H9 (cell line): Measurements from ENCODE around the gene AFF1. TPM values are rescaled to one million over a fixed set of nuclear protein-coding genes. Genes with fewer than 3 reads are reported as not detected.

ENCODE experiments used
- DNase-seq: peaks from one replicate; pipeline ENCODE4 v3.0.0-alpha.2; 2017
- H2AFZ ChIP-seq: one replicate; pipeline ENCODE4 v1.6.1; 2013; ENCODE audit warnings: mild to moderate bottlenecking, low read length, control low read depth, moderate library complexity
- H2AK5ac ChIP-seq: 2 replicates; pipeline ENCODE4 v1.6.1; 2013; ENCODE audit warnings: low read length, control low read depth, mixed read lengths; ENCODE audit not compliant: insufficient read length
- H2BK120ac ChIP-seq: one replicate; pipeline ENCODE4 v1.6.1; 2013; ENCODE audit warnings: low read depth, mild to moderate bottlenecking, low read length, control low read depth, inconsistent platforms; ENCODE audit not compliant: poor library complexity, severe bottlenecking
- H2BK12ac ChIP-seq: 2 replicates; pipeline ENCODE4 v1.6.1; 2013; ENCODE audit warnings: low read length, control low read depth, mixed read lengths, low read depth; ENCODE audit not compliant: insufficient read length
- H2BK15ac ChIP-seq: 2 replicates; pipeline ENCODE4 v1.6.1; 2013; ENCODE audit warnings: low read depth, low read length, control low read depth
- H2BK20ac ChIP-seq: one replicate; pipeline ENCODE4 v1.6.1; 2013; ENCODE audit warnings: low read depth, mild to moderate bottlenecking, low read length, control low read depth, inconsistent platforms; ENCODE audit not compliant: poor library complexity, severe bottlenecking
- H2BK5ac ChIP-seq: 2 replicates; pipeline ENCODE4 v1.6.1; 2013; ENCODE audit warnings: low read length, control low read depth, mixed read lengths; ENCODE audit not compliant: insufficient read length
- H3K14ac ChIP-seq: 2 replicates; pipeline ENCODE4 v1.6.1; 2013; ENCODE audit warnings: low read length, control low read depth; ENCODE audit not compliant: insufficient read depth
- H3K18ac ChIP-seq: 2 replicates; pipeline ENCODE4 v1.6.1; 2013; ENCODE audit warnings: low read depth, mild to moderate bottlenecking, mixed read lengths, low read length, control low read depth; ENCODE audit not compliant: insufficient read length
- H3K23ac ChIP-seq: 2 replicates; pipeline ENCODE4 v1.6.1; 2013; ENCODE audit warnings: low read length, control low read depth, mixed read lengths, low read depth; ENCODE audit not compliant: insufficient read length
- H3K23me2 ChIP-seq: 2 replicates; pipeline ENCODE4 v1.6.1; 2013; ENCODE audit warnings: low read depth, mild to moderate bottlenecking, mixed read lengths, low read length, control low read depth; ENCODE audit not compliant: insufficient read length, poor library complexity, severe bottlenecking
- H3K27ac ChIP-seq: 2 replicates; pipeline ENCODE4 v1.5.1; 2013; ENCODE audit warnings: low read length, control low read depth, mixed read lengths, low read depth; ENCODE audit not compliant: insufficient read length
- H3K27me3 ChIP-seq: 2 replicates; pipeline ENCODE4 v1.6.1; 2013; ENCODE audit warnings: low read length, control low read depth, inconsistent platforms; ENCODE audit not compliant: insufficient read depth
- H3K4ac ChIP-seq: 2 replicates; pipeline ENCODE4 v1.6.1; 2013; ENCODE audit warnings: low read depth, mild to moderate bottlenecking, control low read depth, inconsistent platforms, low read length, moderate library complexity
- H3K4me1 ChIP-seq: 2 replicates; pipeline ENCODE4 v1.6.1; 2013; ENCODE audit warnings: low read length, control low read depth, inconsistent platforms; ENCODE audit not compliant: insufficient read depth
- H3K4me2 ChIP-seq: 2 replicates; pipeline ENCODE4 v1.6.1; 2013; ENCODE audit warnings: low read length, control low read depth, mixed read lengths; ENCODE audit not compliant: insufficient read length, insufficient read depth
- H3K56ac ChIP-seq: 2 replicates; pipeline ENCODE4 v1.6.1; 2013; ENCODE audit warnings: low read depth, mild to moderate bottlenecking, mixed read lengths, low read length, control low read depth; ENCODE audit not compliant: insufficient read length
- H3K79me1 ChIP-seq: 2 replicates; pipeline ENCODE4 v1.6.1; 2013; ENCODE audit warnings: low read depth, mild to moderate bottlenecking, moderate library complexity, low read length, control low read depth, inconsistent platforms; ENCODE audit not compliant: insufficient read depth, poor library complexity, severe bottlenecking
- H3K79me2 ChIP-seq: 2 replicates; pipeline ENCODE4 v1.6.1; 2013; ENCODE audit warnings: low read length, control low read depth, inconsistent platforms; ENCODE audit not compliant: insufficient read depth
- H3K9ac ChIP-seq: 2 replicates; pipeline ENCODE4 v1.6.1; 2013; ENCODE audit warnings: low read length, control low read depth, mixed read lengths; ENCODE audit not compliant: insufficient read length; ENCODE audit errors: extremely low read depth
- H3K9me3 ChIP-seq: one replicate; pipeline ENCODE4 v1.6.1; 2013; ENCODE audit warnings: low read depth, low read length, inconsistent platforms; ENCODE audit not compliant: control insufficient read depth
- H3T11ph ChIP-seq: one replicate; pipeline ENCODE4 v1.6.1; 2013; ENCODE audit warnings: mild to moderate bottlenecking, low read length, control low read depth, inconsistent platforms
- H4K20me1 ChIP-seq: one replicate; pipeline ENCODE4 v1.6.1; 2013; ENCODE audit not compliant: control insufficient read depth, insufficient read length, insufficient read depth
- H4K5ac ChIP-seq: 2 replicates; pipeline ENCODE4 v1.6.1; 2013; ENCODE audit warnings: low read depth, mild to moderate bottlenecking, mixed read lengths, low read length, control low read depth; ENCODE audit not compliant: insufficient read length
- H4K8ac ChIP-seq: replicated peaks from 2 replicates; pipeline ENCODE4 v1.6.1; 2013; ENCODE audit warnings: low read length, control low read depth, mixed read lengths, low read depth; ENCODE audit not compliant: insufficient read length
- H4K91ac ChIP-seq: 2 replicates; pipeline ENCODE4 v1.6.1; 2013; ENCODE audit warnings: low read depth, mild to moderate bottlenecking, moderate library complexity, mixed read lengths, low read length, control low read depth; ENCODE audit not compliant: insufficient read length
- H3K27ac Mint-ChIP-seq, 3 experiments: 2 replicates in 2 of 3; 3 replicates in 1 of 3; pipeline ENCODE4 v1.8.0; 2020 to 2021; ENCODE audit warnings: mixed read lengths in 3 of 3, mild to moderate bottlenecking in 1 of 3, moderate library complexity in 1 of 3
- H3K27me3 Mint-ChIP-seq: 2 replicates; pipeline ENCODE4 v1.8.0; 2021; ENCODE audit warnings: low read depth, mild to moderate bottlenecking, moderate library complexity, mixed read lengths
- H3K36me3 Mint-ChIP-seq, 3 experiments: 2 replicates in 2 of 3; 3 replicates in 1 of 3; pipeline ENCODE4 v1.8.0; 2020 to 2021; ENCODE audit warnings: low read depth in 3 of 3, mixed read lengths in 3 of 3; ENCODE audit not compliant: insufficient read depth in 1 of 3
- H3K4me1 Mint-ChIP-seq, 2 experiments: 2 replicates each; pipeline ENCODE4 v1.8.0; 2020; ENCODE audit warnings: mixed read lengths in 2 of 2
- H3K4me3 Mint-ChIP-seq, 2 experiments: 2 replicates in 1 of 2; 3 replicates in 1 of 2; pipeline ENCODE4 v1.8.0; 2020 to 2021; ENCODE audit warnings: mild to moderate bottlenecking in 2 of 2, mixed read lengths in 2 of 2, moderate library complexity in 1 of 2
- H3K9me3 Mint-ChIP-seq, 2 experiments: 2 replicates in 1 of 2; 3 replicates in 1 of 2; pipeline ENCODE4 v1.8.0; 2020; ENCODE audit warnings: mild to moderate bottlenecking in 2 of 2, mixed read lengths in 2 of 2, moderate library complexity in 1 of 2
- WGBS: extraction: QIAGEN DNeasy Blood & Tissue Kit; methylation state at CpG from one replicate; pipeline ENCODE4 v1.1.7; 2013; ENCODE audit warnings: missing lambda C conversion rate, low lambda C conversion rate, mixed read lengths; ENCODE audit not compliant: insufficient read length; ENCODE audit errors: extremely low coverage; 5-methylcytosine and 5-hydroxymethylcytosine counted together
- total RNA-seq: library from RNA; stranded (reverse); gene quantifications from 2 replicates; pipeline ENCODE4 v1.2.1, GENCODE V29; 2021
- TF ChIP-seq, protein P1 (sequence below): fragments of 200-600 bp; sonication (generic); conservative IDR thresholded peaks from 3 replicates; pipeline ENCODE4 v1.8.0; 2021; ENCODE audit warnings: antibody characterized with exemption, mild to moderate bottlenecking

The AFF1 gene
- total RNA-seq, 1 experiment from 2014 or later, result 74.5 TPM

DNA sequence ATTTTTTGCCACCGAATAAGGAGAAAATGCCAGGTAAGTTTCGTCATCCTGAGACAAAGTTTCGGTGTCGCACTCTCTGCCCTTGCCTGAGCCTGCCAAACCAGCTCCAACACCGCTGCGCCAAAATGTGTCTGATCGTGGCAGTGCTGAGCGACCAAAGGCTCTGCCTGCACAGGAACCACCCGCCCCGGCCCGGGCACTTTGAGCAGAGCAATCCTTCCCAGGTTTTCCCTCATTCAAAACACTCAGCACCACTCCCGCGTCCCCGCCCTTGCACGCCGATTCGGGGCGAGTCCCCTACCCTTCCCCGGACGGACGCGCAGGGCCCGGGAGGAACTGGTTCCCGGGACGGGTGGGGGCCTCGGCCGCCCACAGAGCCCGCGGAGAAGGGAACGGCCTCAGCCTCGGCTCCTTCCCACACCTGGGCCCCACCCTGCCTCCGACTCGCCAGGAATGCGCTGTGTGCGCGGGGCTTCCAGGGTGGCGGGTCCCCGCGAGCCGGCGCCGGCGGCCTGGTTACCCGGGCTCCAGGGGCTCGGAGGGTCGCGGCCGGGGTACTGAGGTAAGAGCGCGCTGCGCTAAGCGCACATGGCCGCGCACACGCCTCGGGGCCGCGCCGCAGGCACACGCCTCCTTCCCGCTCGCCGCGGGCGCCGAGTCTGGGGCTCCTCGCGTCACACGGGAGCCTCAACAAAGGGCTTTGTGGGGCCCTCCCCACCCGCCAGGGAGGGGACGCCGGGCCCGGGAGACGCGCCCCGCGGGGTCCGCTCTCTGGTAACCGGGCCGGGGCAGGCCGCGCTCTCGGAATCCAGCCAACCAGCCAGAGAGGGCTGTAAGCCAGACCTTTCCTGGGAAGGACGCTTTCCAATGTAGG lies 42.8 kb upstream of the AFF1 start, which contains the start of gene C4orf36:
C4orf36 (minus strand) TSS at position 661 of the 874 bp plus-strand sequence. CDS start 902 bp downstream, outside the sequence.
- H4K91ac ChIP-seq, result no peak within 1 kb of the TSS
- Mint-ChIP-seq H3K27me3 (peaks cover 15% of the 10 kb centered on the region), H3K36me3 (peaks cover 0 to 10% (median 2%) of the 10 kb centered on the region in 3 experiments; a peak in 3 of 7 replicates), H3K4me3 (peak within 1 kb of the TSS; percentile 85 to 86), H3K27ac (peak within 1 kb of the TSS; percentile 50 to 98 (median 83); a peak in 6 of 7 replicates), H3K9me3 (no peaks in the 10 kb centered on the region), H3K4me1 (peaks cover 18 to 19% of the 10 kb centered on the region in 2 experiments)
- H3K4me2 ChIP-seq, result peak within 1 kb of the TSS; percentile 80
- DNase-seq, result peak; percentile 86
- no peak within 1 kb of the TSS for H2AK5ac ChIP-seq
- no peaks in the 10 kb centered on the region for H3K79me1 ChIP-seq
- H2BK12ac ChIP-seq, result no peak within 1 kb of the TSS
- TF ChIP-seq, protein P1, sequence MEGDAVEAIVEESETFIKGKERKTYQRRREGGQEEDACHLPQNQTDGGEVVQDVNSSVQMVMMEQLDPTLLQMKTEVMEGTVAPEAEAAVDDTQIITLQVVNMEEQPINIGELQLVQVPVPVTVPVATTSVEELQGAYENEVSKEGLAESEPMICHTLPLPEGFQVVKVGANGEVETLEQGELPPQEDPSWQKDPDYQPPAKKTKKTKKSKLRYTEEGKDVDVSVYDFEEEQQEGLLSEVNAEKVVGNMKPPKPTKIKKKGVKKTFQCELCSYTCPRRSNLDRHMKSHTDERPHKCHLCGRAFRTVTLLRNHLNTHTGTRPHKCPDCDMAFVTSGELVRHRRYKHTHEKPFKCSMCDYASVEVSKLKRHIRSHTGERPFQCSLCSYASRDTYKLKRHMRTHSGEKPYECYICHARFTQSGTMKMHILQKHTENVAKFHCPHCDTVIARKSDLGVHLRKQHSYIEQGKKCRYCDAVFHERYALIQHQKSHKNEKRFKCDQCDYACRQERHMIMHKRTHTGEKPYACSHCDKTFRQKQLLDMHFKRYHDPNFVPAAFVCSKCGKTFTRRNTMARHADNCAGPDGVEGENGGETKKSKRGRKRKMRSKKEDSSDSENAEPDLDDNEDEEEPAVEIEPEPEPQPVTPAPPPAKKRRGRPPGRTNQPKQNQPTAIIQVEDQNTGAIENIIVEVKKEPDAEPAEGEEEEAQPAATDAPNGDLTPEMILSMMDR, result no peak; the same call in 2 of the 3 replicates
- no peak within 1 kb of the TSS for H2BK5ac ChIP-seq
- no peaks in the 10 kb centered on the region; the same call in 1 of the 2 replicates for H3K4me1 ChIP-seq
- H3K27ac ChIP-seq, result peak within 1 kb of the TSS; percentile 9
- WGBS, result no CpG with 5 or more reads among the region's 84 CpGs
- no peaks in the 10 kb centered on the region for H3K9me3 ChIP-seq
- H3K23me2 ChIP-seq, result peaks cover 5% of the 10 kb centered on the region
- no peak within 1 kb of the TSS for H2BK20ac ChIP-seq
- H3K23ac ChIP-seq, result no peak within 1 kb of the TSS
- H3K4ac ChIP-seq, result no peak within 1 kb of the TSS; the same call in 1 of the 2 replicates
- H4K20me1 ChIP-seq, result no peaks in the 10 kb centered on the region
- no peak within 1 kb of the TSS for H3K56ac ChIP-seq
- H3K27me3 ChIP-seq, result no peaks in the 10 kb centered on the region
- H3K18ac ChIP-seq, result peak within 1 kb of the TSS; percentile 86
- no peak within 1 kb of the TSS for H3T11ph ChIP-seq
- peak within 1 kb of the TSS; percentile 71 for H3K9ac ChIP-seq
- peak within 1 kb of the TSS; percentile 97 for H3K14ac ChIP-seq
- H2BK120ac ChIP-seq, result no peak within 1 kb of the TSS
- no peak within 1 kb of the TSS for H4K8ac ChIP-seq
- H2BK15ac ChIP-seq, result no peak within 1 kb of the TSS
- H4K5ac ChIP-seq, result peak within 1 kb of the TSS; percentile 50
- no peaks in the 10 kb centered on the region for H3K79me2 ChIP-seq
- H2AFZ ChIP-seq, result peak within 1 kb of the TSS; percentile 67
